NCI-H345 (cell line): ENCODE results near the gene TNFSF18.
A peak's percentile ranks its signal among the peaks of the same experiment; 100 is the strongest.
"Not testable (repeated sequence)": the region's sequence is repeated elsewhere in the genome, so short reads cannot be mapped to it uniquely, and the experiment has no call there.

Experiments
- DNase-seq: peaks from one replicate; lab custom pipeline; 2025; lab: John Stamatoyannopoulos, UW

Gene TNFSF18

GRCh38 chr1:173050865-173051264 lies at the start of gene TNFSF18:
Gene TNFSF18, minus strand, starts transcription at chr1:173050941. Its CDS starts 45 bp downstream, at chr1:173050896.
- peak; percentile 13 for DNase-seq

- DNase-seq, result no peak
Observed at GRCh38 chr1:173099166-173099565, 48.4 kb upstream of the TNFSF18 start.

- no peak for DNase-seq
Observed at GRCh38 chr1:173098117-173098516, 47.4 kb upstream of the TNFSF18 start.

GRCh38 chr1:173097001-173097400 lies 46.3 kb upstream of the TNFSF18 start:
- no peak for DNase-seq

GRCh38 chr1:173095632-173096031 lies 44.9 kb upstream of the TNFSF18 start:
- no peak for DNase-seq

- no peak for DNase-seq
Observed at GRCh38 chr1:173094541-173094940, 43.8 kb upstream of the TNFSF18 start.

- no peak for DNase-seq
Observed at GRCh38 chr1:173093691-173094445, 43.1 kb upstream of the TNFSF18 start.

GRCh38 chr1:173084292-173084691 lies 33.6 kb upstream of the TNFSF18 start:
- no peak for DNase-seq

GRCh38 chr1:173082913-173083312 lies 32.2 kb upstream of the TNFSF18 start:
- DNase-seq, result no peak

- DNase-seq, result not testable (repeated sequence)
Observed at GRCh38 chr1:173074217-173074616, 23.5 kb upstream of the TNFSF18 start.

GRCh38 chr1:173064011-173064410 lies 13.3 kb upstream of the TNFSF18 start:
- no peak for DNase-seq

GRCh38 chr1:173063171-173063570 lies 12.4 kb upstream of the TNFSF18 start:
- DNase-seq, result no peak

- no peak for DNase-seq
Observed at GRCh38 chr1:173062150-173062938, 11.6 kb upstream of the TNFSF18 start.

- DNase-seq, result no peak
Observed at GRCh38 chr1:173058556-173058955, 7.8 kb upstream of the TNFSF18 start.

GRCh38 chr1:173057984-173058383 lies 7.2 kb upstream of the TNFSF18 start:
- DNase-seq, result no peak

- no peak for DNase-seq
Observed at GRCh38 chr1:173056365-173056764, 5.6 kb upstream of the TNFSF18 start.

GRCh38 chr1:173052681-173053196 lies 2.0 kb upstream of the TNFSF18 start:
- DNase-seq, result no peak

GRCh38 chr1:173049322-173049633 lies 1.5 kb downstream of the TNFSF18 start:
- no peak for DNase-seq

- no peak for DNase-seq
Observed at GRCh38 chr1:173048621-173049321, 2.0 kb downstream of the TNFSF18 start.

- DNase-seq, result no peak
Observed at GRCh38 chr1:173044656-173045055, 6.1 kb downstream of the TNFSF18 start.

GRCh38 chr1:173043253-173043652 lies 7.5 kb downstream of the TNFSF18 start:
- DNase-seq, result no peak

GRCh38 chr1:173042806-173043205 lies 7.9 kb downstream of the TNFSF18 start:
- DNase-seq, result no peak

GRCh38 chr1:173039626-173040025 lies 11.1 kb downstream of the TNFSF18 start:
- DNase-seq, result no peak
